Right atrium auricular region (tissue), 2 donors: ENCODE results near the gene SLC25A21. TPM values are rescaled to one million over a fixed set of nuclear protein-coding genes. Genes with fewer than 3 reads are reported as not detected.

Experiments used
- DNase-seq: peaks from one replicate; pipeline ENCODE4 v3.0.0-alpha.2; 2019; ENCODE audit warnings: low spot score
- H3K27ac ChIP-seq, 2 donors: fragments of 200-600 bp; sonication (generic); 1 replicate in 1 of 2; 2 replicates in 1 of 2; pipeline ENCODE4 v1.5.1; 2016 to 2019
- H3K27me3 ChIP-seq, 2 donors: fragments of 200-600 bp; sonication (generic); one replicate each; pipeline versions ENCODE4 v1.5.1 to v1.6.0; 2017 to 2019
- H3K36me3 ChIP-seq: fragments of 200-600 bp; sonication (generic); one replicate; pipeline ENCODE4 v1.5.1; 2016
- H3K4me1 ChIP-seq, 2 donors: fragments of 200-600 bp; sonication (generic); one replicate each; pipeline versions ENCODE4 v1.5.1 to v1.6.0; 2017 to 2019
- H3K4me3 ChIP-seq, 2 donors: fragments of 200-600 bp; sonication (generic); 1 replicate in 1 of 2; 2 replicates in 1 of 2; pipeline ENCODE4 v1.5.1; 2017 to 2019; ENCODE audit warnings: mild to moderate bottlenecking in 1 of 2, moderate library complexity in 1 of 2
- H3K9me3 ChIP-seq, 2 donors: fragments of 200-600 bp; sonication (generic); one replicate each; pipeline ENCODE4 v1.5.1; 2019
- CTCF ChIP-seq, 2 donors: fragments of 200-600 bp; sonication (generic); IDR thresholded peaks; one replicate each; pipeline ENCODE4 v1.5.1; 2019; ENCODE audit warnings: antibody characterized with exemption in 2 of 2
- total RNA-seq, 2 donors: library from RNA; depleted of rRNA; stranded (reverse); fragments of >200 nt; gene quantifications; one replicate each; pipeline ENCODE4 v1.1.0, GENCODE V29; 2016

SLC25A21 gene
- total RNA-seq, 2 donors from 2014 or later, result 0.55 to 0.93 TPM

- H3K4me3 ChIP-seq, result no peak overlapping the region
- no peaks in the 10 kb centered on the region for H3K9me3 ChIP-seq
- H3K36me3 ChIP-seq, result no peaks in the 10 kb centered on the region
- TF ChIP-seq CTCF (IDR thresholded peaks at IDR 0.05), result no peak
- no peaks in the 10 kb centered on the region for H3K4me1 ChIP-seq
- H3K27ac ChIP-seq, result no peak overlapping the region
- no peaks in the 10 kb centered on the region for H3K27me3 ChIP-seq
- no peak for DNase-seq
Measured at GRCh38 chr14:36847366-36847765, 325.0 kb downstream of the SLC25A21 start.

- H3K27me3 ChIP-seq, result no peaks in the 10 kb centered on the region
- H3K27ac ChIP-seq, result no peak overlapping the region
- TF ChIP-seq CTCF (IDR thresholded peaks at IDR 0.05), result no peak
- no peak overlapping the region for H3K4me3 ChIP-seq
- no peaks in the 10 kb centered on the region for H3K36me3 ChIP-seq
- no peaks in the 10 kb centered on the region for H3K9me3 ChIP-seq
- DNase-seq, result no peak
- H3K4me1 ChIP-seq, result no peaks in the 10 kb centered on the region
Measured at GRCh38 chr14:36845356-36846012, 326.9 kb downstream of the SLC25A21 start.

GRCh38 chr14:36844443-36845195 is 327.8 kb downstream of the SLC25A21 start:
- no peaks in the 10 kb centered on the region for H3K36me3 ChIP-seq
- no peak overlapping the region for H3K4me3 ChIP-seq
- no peaks in the 10 kb centered on the region for H3K27me3 ChIP-seq
- H3K9me3 ChIP-seq, result no peaks in the 10 kb centered on the region
- no peak overlapping the region for H3K27ac ChIP-seq
- no peaks in the 10 kb centered on the region for H3K4me1 ChIP-seq
- no peak for DNase-seq
- no peak for TF ChIP-seq CTCF (IDR thresholded peaks at IDR 0.05)

- no peak overlapping the region for H3K27ac ChIP-seq
- no peaks in the 10 kb centered on the region for H3K4me1 ChIP-seq
- H3K4me3 ChIP-seq, result no peak overlapping the region
- DNase-seq, result no peak
- no peaks in the 10 kb centered on the region for H3K27me3 ChIP-seq
- TF ChIP-seq CTCF (IDR thresholded peaks at IDR 0.05), result no peak
- H3K9me3 ChIP-seq, result no peaks in the 10 kb centered on the region
- no peaks in the 10 kb centered on the region for H3K36me3 ChIP-seq
Measured at GRCh38 chr14:36843410-36843809, 329.0 kb downstream of the SLC25A21 start.

GRCh38 chr14:36835128-36835527 is 337.3 kb downstream of the SLC25A21 start:
- Histone ChIP-seq H3K4me1 (no peaks in the 10 kb centered on the region), H3K36me3 (no peaks in the 10 kb centered on the region), H3K27ac (no peak overlapping the region), H3K27me3 (no peaks in the 10 kb centered on the region), H3K9me3 (no peaks in the 10 kb centered on the region), H3K4me3 (no peak overlapping the region)
- no peak for DNase-seq
- no peak for TF ChIP-seq CTCF (IDR thresholded peaks at IDR 0.05)
